CD4-positive, alpha-beta T cell treated with Interleukin-2 at 100 ng/mL for 4 hours (primary cell): ENCODE results near the gene TEX44.
"Not testable (repeated sequence)": the region's sequence is repeated elsewhere in the genome, so short reads cannot be mapped to it uniquely, and the experiment has no call there.

Experiments
- DNase-seq: peaks from one replicate; pipeline ENCODE4 v3.0.0-alpha.2; 2020; ENCODE audit warnings: low spot score

TEX44 gene

GRCh38 chr2:231592636-231593145 is at the start of gene TEX44:
Gene TEX44 (plus strand): TSS chr2:231592864. CDS start chr2:231592952, 88 bp downstream.
- no peak for DNase-seq

- DNase-seq: peak; percentile 64
Measured at GRCh38 chr2:231545105-231545902, 47.4 kb upstream of the TEX44 start.

GRCh38 chr2:231546014-231546715 is 46.5 kb upstream of the TEX44 start:
- DNase-seq: no peak

GRCh38 chr2:231547315-231548110 is 45.2 kb upstream of the TEX44 start:
- no peak for DNase-seq

- DNase-seq: no peak
Measured at GRCh38 chr2:231548752-231549151, 43.9 kb upstream of the TEX44 start.

GRCh38 chr2:231549446-231550239 is 43.0 kb upstream of the TEX44 start:
- no peak for DNase-seq

- no peak for DNase-seq
Measured at GRCh38 chr2:231552752-231553151, 39.9 kb upstream of the TEX44 start.

GRCh38 chr2:231554327-231554726 is 38.3 kb upstream of the TEX44 start:
- no peak for DNase-seq

GRCh38 chr2:231554748-231555545 is 37.7 kb upstream of the TEX44 start:
- no peak for DNase-seq

- not testable (repeated sequence) for DNase-seq
Measured at GRCh38 chr2:231556496-231556895, 36.2 kb upstream of the TEX44 start.

GRCh38 chr2:231556981-231557380 is 35.7 kb upstream of the TEX44 start:
- DNase-seq: no peak

- DNase-seq: peak; percentile 85
Measured at GRCh38 chr2:231557571-231558217, 35.0 kb upstream of the TEX44 start.

- no peak for DNase-seq
Measured at GRCh38 chr2:231563378-231563961, 29.2 kb upstream of the TEX44 start.

- DNase-seq: no peak
Measured at GRCh38 chr2:231565887-231566594, 26.6 kb upstream of the TEX44 start.

- no peak for DNase-seq
Measured at GRCh38 chr2:231567159-231567558, 25.5 kb upstream of the TEX44 start.

GRCh38 chr2:231568098-231568784 is 24.4 kb upstream of the TEX44 start:
- no peak for DNase-seq

GRCh38 chr2:231568785-231569435 is 23.8 kb upstream of the TEX44 start:
- no peak for DNase-seq

- DNase-seq: not testable (repeated sequence)
Measured at GRCh38 chr2:231570915-231571314, 21.7 kb upstream of the TEX44 start.
